ENCODE data around the gene CRACR2B.

Gene CRACR2B

DNA sequence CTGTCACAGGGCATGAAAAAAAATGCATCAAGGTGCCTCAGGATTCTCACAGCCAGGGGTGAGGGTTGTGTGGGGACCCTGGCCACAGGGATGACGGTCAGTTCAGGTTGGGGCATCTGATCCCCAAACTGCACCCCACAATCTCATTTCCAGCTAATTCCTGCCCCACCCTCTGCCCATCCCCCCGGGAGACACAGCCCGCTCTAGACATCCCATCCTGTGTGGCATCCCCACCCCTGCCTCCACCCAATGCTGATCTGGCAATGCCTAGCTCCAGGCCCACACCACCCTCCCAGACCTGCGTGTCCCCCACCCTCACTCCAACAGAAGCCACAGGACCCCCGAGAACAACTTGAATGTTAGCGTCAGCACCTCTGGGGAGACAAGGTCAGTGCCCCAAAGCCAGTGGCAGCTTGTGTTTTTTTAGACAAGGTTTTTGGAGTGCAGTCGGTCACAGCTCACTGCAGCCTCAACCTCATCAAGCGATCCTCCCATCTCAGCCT is 40.2 kb downstream of the CRACR2B start:
- DNase-seq (ENCODE audit: extremely low read depth, insufficient read length) = no peak
- Histone ChIP-seq H3K27me3 (replicated peaks; ENCODE audit: control insufficient read depth, insufficient read depth, low read length) (no peaks in the 10 kb centered on the region), H3K36me3 (ENCODE audit: control insufficient read depth, insufficient read depth, low read length) (no peaks in the 10 kb centered on the region; the same call in 1 of the 2 replicates), H3K4me3 (replicated peaks; ENCODE audit: low read depth, low read length) (no peak overlapping the region)
- TF ChIP-seq, protein P1, sequence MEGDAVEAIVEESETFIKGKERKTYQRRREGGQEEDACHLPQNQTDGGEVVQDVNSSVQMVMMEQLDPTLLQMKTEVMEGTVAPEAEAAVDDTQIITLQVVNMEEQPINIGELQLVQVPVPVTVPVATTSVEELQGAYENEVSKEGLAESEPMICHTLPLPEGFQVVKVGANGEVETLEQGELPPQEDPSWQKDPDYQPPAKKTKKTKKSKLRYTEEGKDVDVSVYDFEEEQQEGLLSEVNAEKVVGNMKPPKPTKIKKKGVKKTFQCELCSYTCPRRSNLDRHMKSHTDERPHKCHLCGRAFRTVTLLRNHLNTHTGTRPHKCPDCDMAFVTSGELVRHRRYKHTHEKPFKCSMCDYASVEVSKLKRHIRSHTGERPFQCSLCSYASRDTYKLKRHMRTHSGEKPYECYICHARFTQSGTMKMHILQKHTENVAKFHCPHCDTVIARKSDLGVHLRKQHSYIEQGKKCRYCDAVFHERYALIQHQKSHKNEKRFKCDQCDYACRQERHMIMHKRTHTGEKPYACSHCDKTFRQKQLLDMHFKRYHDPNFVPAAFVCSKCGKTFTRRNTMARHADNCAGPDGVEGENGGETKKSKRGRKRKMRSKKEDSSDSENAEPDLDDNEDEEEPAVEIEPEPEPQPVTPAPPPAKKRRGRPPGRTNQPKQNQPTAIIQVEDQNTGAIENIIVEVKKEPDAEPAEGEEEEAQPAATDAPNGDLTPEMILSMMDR (IDR thresholded peaks at IDR 0.05; ENCODE audit: insufficient read depth, low read length, poor library complexity, severe bottlenecking) = no peak

DNA sequence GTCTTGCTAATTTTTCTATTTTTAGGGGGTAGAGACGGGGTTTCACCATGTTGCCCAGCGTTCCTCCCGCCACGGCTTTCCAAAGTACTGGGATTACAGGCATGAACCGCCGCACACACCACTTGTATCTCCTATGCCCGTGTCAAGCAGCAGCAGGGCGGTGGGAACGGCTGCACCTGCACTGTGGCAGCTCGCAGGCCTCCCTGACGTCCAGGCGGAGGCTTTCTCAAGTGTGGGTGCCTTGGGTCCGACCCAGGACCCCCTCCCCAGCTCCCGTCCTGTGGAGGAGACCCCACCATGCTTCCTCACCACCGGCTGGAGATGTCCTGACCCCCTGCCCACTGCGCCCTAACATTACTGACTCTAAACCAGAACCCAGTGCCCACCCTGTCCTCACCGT is 40.7 kb downstream of the CRACR2B start:
- H3K4me3 ChIP-seq (replicated peaks; ENCODE audit: low read depth, low read length) = no peak overlapping the region
- H3K27me3 ChIP-seq (replicated peaks; ENCODE audit: control insufficient read depth, insufficient read depth, low read length) = no peaks in the 10 kb centered on the region
- DNase-seq (ENCODE audit: extremely low read depth, insufficient read length) = no peak
- TF ChIP-seq, protein P1 (IDR thresholded peaks at IDR 0.05; ENCODE audit: insufficient read depth, low read length, poor library complexity, severe bottlenecking) = no peak
- H3K36me3 ChIP-seq (ENCODE audit: control insufficient read depth, insufficient read depth, low read length) = no peaks in the 10 kb centered on the region; the same call in 1 of the 2 replicates

DNA sequence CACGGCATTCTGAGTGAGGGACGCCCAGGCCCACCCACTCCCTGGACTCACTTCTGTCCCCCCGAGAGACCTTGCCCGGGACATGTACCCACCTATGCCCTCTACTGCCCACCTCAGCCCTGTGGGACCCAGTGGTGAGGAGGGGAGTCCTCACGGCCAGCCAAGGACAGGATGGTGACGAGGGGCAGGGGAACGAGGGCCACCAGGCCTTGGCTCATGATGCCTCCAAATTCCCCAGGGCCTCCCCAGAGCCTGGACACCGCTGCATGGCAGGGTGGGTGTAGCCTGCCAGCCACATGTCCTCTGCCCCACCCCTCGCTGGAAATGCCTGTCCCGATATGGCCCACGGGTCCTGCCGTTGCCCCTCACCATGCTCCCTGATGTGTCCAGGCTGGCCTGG is 41.1 kb downstream of the CRACR2B start:
- Histone ChIP-seq H3K27me3 (replicated peaks; ENCODE audit: control insufficient read depth, insufficient read depth, low read length) (no peaks in the 10 kb centered on the region), H3K4me3 (replicated peaks; ENCODE audit: low read depth, low read length) (no peak overlapping the region), H3K36me3 (ENCODE audit: control insufficient read depth, insufficient read depth, low read length) (no peaks in the 10 kb centered on the region; the same call in 1 of the 2 replicates)
- TF ChIP-seq, protein P1 (IDR thresholded peaks at IDR 0.05; ENCODE audit: insufficient read depth, low read length, poor library complexity, severe bottlenecking) = no peak
- DNase-seq (ENCODE audit: extremely low read depth, insufficient read length) = no peak

DNA sequence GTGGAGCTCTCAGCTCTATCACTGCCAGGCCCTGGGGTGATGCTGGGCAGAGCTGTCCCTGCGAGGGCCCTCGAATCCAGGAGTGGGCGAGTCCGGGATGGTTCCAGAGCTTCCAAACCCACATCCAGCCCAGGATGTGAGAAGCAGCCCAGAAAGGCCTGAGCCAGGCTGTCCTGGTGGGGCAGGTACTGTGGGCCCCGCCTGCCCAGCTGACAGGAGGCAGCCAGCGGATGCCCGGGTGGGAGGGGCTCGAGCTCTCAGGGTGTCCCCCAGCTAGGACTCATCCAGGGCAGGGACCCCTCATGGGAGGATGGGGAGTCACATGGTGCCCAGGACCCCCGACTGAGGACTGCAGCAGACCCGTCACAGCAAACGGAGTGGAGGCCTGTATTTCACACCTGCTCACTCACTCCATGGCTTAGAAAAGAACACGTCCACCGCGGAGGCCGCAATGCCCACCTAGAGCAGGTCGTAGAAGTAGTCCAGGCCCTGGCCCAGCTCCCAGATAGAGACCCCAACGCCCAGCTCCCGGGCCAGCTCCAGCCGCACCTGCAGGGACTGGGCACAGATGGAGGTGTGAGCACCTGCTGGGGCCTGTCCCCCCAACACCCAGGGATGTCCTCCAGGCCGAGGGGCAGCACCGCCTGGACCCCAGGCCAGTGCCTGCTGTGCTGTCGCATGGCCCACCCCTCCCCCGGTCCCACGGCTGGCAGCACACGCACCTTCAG is 41.8 kb downstream of the CRACR2B start:
- no peaks in the 10 kb centered on the region; the same call in 1 of the 2 replicates for H3K36me3 ChIP-seq (ENCODE audit: control insufficient read depth, insufficient read depth, low read length)
- TF ChIP-seq, protein P1 (IDR thresholded peaks at IDR 0.05; ENCODE audit: insufficient read depth, low read length, poor library complexity, severe bottlenecking) = no peak
- DNase-seq (ENCODE audit: extremely low read depth, insufficient read length) = no peak
- no peaks in the 10 kb centered on the region for H3K27me3 ChIP-seq (replicated peaks; ENCODE audit: control insufficient read depth, insufficient read depth, low read length)
- H3K4me3 ChIP-seq (replicated peaks; ENCODE audit: low read depth, low read length) = no peak overlapping the region

DNA sequence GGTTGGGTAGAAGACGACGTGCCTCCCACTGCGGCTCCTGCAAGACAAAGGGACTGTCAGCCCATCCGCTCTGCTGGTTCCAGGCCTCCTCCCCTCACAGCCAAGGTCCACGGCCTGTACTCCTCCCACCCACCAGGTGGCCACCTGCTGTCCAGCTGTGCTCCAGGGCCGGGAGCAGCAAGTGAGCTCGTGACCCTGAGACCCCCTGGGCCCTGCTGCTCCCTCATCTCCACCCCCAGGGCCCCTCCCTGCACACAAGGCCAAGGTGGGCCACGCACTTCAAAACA is 42.4 kb downstream of the CRACR2B start:
- H3K36me3 ChIP-seq (ENCODE audit: control insufficient read depth, insufficient read depth, low read length) = no peaks in the 10 kb centered on the region; the same call in none of the 2 replicates
- H3K4me3 ChIP-seq (replicated peaks; ENCODE audit: low read depth, low read length) = no peak overlapping the region
- DNase-seq (ENCODE audit: extremely low read depth, insufficient read length) = no peak
- TF ChIP-seq, protein P1 (IDR thresholded peaks at IDR 0.05; ENCODE audit: insufficient read depth, low read length, poor library complexity, severe bottlenecking) = no peak
- no peaks in the 10 kb centered on the region for H3K27me3 ChIP-seq (replicated peaks; ENCODE audit: control insufficient read depth, insufficient read depth, low read length)
